Lung (tissue), 12 donors: ENCODE data around the gene TCEAL5. TPM values are rescaled to one million over a fixed set of nuclear protein-coding genes. Genes with fewer than 3 reads are reported as not detected.
A peak's percentile ranks its signal among the peaks of the same experiment; 100 is the strongest.
"Not testable (repeated sequence)": the region's sequence is repeated elsewhere in the genome, so short reads cannot be mapped to it uniquely, and the experiment has no call there.

ENCODE experiments used
- ATAC-seq: fragments of 200-7000 bp; cut with Tn5 transposase; one replicate; pipeline ENCODE4 v1.9.1; 2020; ENCODE audit warnings: moderate number of reproducible peaks; ENCODE audit not compliant: insufficient read depth, low FRiP score
- DNase-seq, 3 donors: peaks; one replicate each; pipeline ENCODE4 v3.0.0-alpha.2; 2013 to 2017
- H3K27ac ChIP-seq, 2 donors: one replicate each; pipeline ENCODE4 v1.5.1; 2013; ENCODE audit warnings: mild to moderate bottlenecking in 2 of 2, moderate library complexity in 2 of 2, control low read depth in 1 of 2, inconsistent platforms in 1 of 2, low read depth in 1 of 2, low read length in 1 of 2
- H3K27me3 ChIP-seq, 3 donors: one replicate each; pipeline ENCODE4 v1.5.1; 2013; ENCODE audit warnings: low read length in 2 of 3; ENCODE audit not compliant: control insufficient read depth in 3 of 3, insufficient read depth in 3 of 3
- H3K36me3 ChIP-seq, 4 donors: one replicate each; pipeline ENCODE4 v1.5.1; 2013; ENCODE audit warnings: low read length in 4 of 4, mild to moderate bottlenecking in 1 of 4, moderate library complexity in 1 of 4; ENCODE audit not compliant: control insufficient read depth in 4 of 4, insufficient read depth in 4 of 4
- H3K4me1 ChIP-seq, 5 donors: one replicate each; pipeline ENCODE4 v1.5.1; 2013; ENCODE audit warnings: low read length in 5 of 5, mild to moderate bottlenecking in 2 of 5, moderate library complexity in 1 of 5; ENCODE audit not compliant: control insufficient read depth in 5 of 5, insufficient read depth in 5 of 5
- H3K4me3 ChIP-seq: one replicate; pipeline ENCODE4 v1.5.1; 2013; ENCODE audit warnings: mild to moderate bottlenecking, control low read depth, moderate library complexity
- H3K9ac ChIP-seq, 2 donors: one replicate each; pipeline ENCODE4 v1.5.1; 2013; ENCODE audit warnings: low read length in 2 of 2, control low read depth in 1 of 2; ENCODE audit not compliant: insufficient read depth in 1 of 2
- H3K9me3 ChIP-seq, 4 donors: one replicate each; pipeline ENCODE4 v1.5.1; 2013; ENCODE audit warnings: low read length in 3 of 4, mild to moderate bottlenecking in 1 of 4, moderate library complexity in 1 of 4; ENCODE audit not compliant: control insufficient read depth in 4 of 4, insufficient read depth in 3 of 4
- WGBS, 2 donors: extraction: QIAGEN DNeasy Blood & Tissue Kit; methylation state at CpG; one replicate each; pipeline ENCODE4 v1.1.7; 2013; 5-methylcytosine and 5-hydroxymethylcytosine counted together
- polyA plus RNA-seq, 2 donors: library from polyadenylated mRNA; stranded (reverse); fragments of 200-250 nt; gene quantifications; one replicate each; pipeline ENCODE4 v1.2.1, GENCODE V29; 2013
- total RNA-seq, 2 donors: library from RNA; depleted of rRNA in 1 of 2; stranded (reverse); fragments of >200 nt in 1 of 2; gene quantifications; one replicate each; pipeline ENCODE4 v1.2.1, GENCODE V29; 2014 to 2021
- TF ChIP-seq, protein P1 (sequence below): IDR thresholded peaks from 2 replicates; pipeline ENCODE4 v1.5.1; 2012; ENCODE audit warnings: mild to moderate bottlenecking; ENCODE audit errors: control extremely low read depth, extremely low read depth
- donor health status: control.
- donor health status: control.
- donor health status: Bipolar disorder and iron deficiency.
- donor health status: healthy.
- donor health status: DM: yes; HTN: yes; CAD: no.

Gene TCEAL5
- total and polyA plus RNA-seq, 4 donors = 0.03 to 0.28 (median 0.12) TPM; not detected in 1

DNA sequence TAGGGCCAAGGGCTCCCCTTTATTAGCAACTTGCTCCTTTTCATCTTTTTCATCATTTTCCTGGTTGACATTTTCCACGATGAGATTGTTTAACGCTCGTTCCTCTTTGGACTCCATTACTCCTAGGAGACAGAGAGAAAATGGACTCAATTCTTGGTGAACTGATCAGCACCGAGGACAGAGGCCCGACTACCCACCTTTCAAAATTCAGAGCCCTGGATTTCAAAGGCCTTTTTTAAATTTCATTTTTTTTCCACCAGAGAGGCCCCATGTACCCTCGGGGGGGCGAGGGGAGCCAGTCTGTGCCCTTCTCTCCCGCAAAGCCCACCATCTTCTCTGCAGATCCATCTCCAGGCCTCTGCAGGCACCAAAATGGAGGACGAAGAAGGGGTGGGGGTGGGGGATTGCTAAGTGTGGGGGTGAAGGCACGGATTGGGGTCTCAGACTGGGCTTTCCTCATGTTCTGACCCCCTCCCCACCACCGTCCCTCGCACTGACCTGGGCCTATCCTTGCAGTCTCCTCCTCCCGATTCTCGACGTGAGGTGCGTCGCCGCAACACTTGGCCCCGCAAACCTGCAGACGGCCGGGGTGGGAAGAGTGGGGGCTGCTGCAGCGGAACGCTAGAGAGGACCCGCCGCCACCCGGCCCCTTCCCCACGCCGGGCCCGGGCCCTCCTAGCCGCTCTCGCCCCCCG is 33.5 kb upstream of the TCEAL5 start:
- TF ChIP-seq, protein P1, sequence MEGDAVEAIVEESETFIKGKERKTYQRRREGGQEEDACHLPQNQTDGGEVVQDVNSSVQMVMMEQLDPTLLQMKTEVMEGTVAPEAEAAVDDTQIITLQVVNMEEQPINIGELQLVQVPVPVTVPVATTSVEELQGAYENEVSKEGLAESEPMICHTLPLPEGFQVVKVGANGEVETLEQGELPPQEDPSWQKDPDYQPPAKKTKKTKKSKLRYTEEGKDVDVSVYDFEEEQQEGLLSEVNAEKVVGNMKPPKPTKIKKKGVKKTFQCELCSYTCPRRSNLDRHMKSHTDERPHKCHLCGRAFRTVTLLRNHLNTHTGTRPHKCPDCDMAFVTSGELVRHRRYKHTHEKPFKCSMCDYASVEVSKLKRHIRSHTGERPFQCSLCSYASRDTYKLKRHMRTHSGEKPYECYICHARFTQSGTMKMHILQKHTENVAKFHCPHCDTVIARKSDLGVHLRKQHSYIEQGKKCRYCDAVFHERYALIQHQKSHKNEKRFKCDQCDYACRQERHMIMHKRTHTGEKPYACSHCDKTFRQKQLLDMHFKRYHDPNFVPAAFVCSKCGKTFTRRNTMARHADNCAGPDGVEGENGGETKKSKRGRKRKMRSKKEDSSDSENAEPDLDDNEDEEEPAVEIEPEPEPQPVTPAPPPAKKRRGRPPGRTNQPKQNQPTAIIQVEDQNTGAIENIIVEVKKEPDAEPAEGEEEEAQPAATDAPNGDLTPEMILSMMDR = no peak
- 39 to 60% methylated on average over 7 to 32 of the region's 32 CpGs for WGBS, 2 donors
- ATAC-seq = no peak
- no peak for DNase-seq
- no peaks in the 10 kb centered on the region for H3K4me1 ChIP-seq
- peaks cover 2 to 34% (median 27%) of the 10 kb centered on the region in 3 donors for H3K27me3 ChIP-seq
- H3K9ac ChIP-seq = no peak overlapping the region
- peak overlapping the region; percentile 28 for H3K4me3 ChIP-seq
- no peaks in the 10 kb centered on the region for H3K36me3 ChIP-seq
- H3K27ac ChIP-seq = no peak overlapping the region
- no peaks in the 10 kb centered on the region for H3K9me3 ChIP-seq

DNA sequence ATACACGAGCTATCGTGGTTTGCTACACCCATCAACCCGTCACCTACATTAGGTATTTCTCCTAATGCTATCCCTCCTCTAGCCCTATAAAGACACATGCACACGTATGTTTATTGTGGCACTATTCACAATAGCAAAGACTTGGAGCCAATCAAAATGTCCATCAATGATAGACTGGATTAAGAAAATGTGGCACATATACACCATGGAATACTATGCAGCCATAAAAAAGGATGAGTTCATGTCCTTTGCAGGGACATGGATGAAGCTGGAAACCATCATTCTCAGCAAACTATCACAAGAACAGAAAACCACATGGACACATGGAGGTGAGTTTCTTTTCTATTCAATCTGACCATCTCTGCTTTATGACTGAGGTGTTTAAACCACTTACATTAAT is 29.1 kb upstream of the TCEAL5 start:
- ATAC-seq, H3K4me3 ChIP-seq, DNase-seq, H3K27ac ChIP-seq, H3K4me1 ChIP-seq, H3K36me3 ChIP-seq, H3K9ac ChIP-seq, H3K9me3 ChIP-seq: not testable (repeated sequence)
- WGBS, 2 donors = 83 to 99% methylated on average over 4 of the region's 4 CpGs
- peaks cover 2 to 33% (median 18%) of the 10 kb centered on the region in 3 donors for H3K27me3 ChIP-seq

DNA sequence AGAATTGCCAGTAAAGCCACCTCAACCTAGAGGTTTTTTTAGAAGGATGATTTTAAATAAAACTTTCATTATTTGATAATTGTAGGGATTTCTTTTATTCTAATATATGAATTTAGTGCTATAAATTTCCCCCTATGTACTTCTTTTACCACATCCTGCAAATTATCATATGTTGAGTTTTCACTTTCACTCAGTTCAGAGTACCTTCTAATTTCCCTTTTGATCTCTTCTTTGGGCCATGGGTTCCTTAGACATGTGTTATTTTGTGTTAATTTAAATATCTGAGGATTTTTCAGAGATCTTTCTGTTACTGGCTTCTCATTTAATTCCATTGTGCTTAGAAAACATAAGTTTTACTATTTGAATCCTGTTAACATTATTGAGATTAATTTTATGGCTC is 28.2 kb upstream of the TCEAL5 start:
- peaks cover 2 to 29% (median 17%) of the 10 kb centered on the region in 3 donors for H3K27me3 ChIP-seq
- no peaks in the 10 kb centered on the region for H3K36me3 ChIP-seq
- no peaks in the 10 kb centered on the region for H3K9me3 ChIP-seq
- H3K27ac ChIP-seq = no peak overlapping the region
- ATAC-seq (no peak), DNase-seq (no peak)
- no peak overlapping the region for H3K4me3 ChIP-seq
- no peak overlapping the region for H3K9ac ChIP-seq
- TF ChIP-seq, protein P1 = no peak
- no peaks in the 10 kb centered on the region for H3K4me1 ChIP-seq

DNA sequence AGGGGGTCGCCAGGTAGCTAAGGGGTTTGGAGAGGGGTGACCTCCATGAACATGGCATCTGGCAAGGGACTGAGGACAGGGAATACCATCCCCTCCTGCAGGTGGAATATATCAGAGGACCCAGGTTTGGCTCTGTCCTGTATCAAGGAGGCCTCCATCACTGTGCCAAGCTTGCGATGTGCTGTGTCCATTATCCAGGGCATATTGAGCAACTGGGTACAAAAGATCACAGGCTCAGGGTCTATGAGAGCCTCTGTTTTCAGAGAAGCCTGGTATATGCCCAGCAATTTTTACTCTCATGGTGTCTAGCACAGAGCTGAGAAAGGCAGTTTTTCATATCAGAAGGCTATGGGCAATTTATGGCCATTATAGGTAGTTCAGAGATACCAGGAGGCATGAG is 16.6 kb upstream of the TCEAL5 start:
- TF ChIP-seq, protein P1 = no peak
- no peak overlapping the region for H3K9ac ChIP-seq
- H3K4me3 ChIP-seq = no peak overlapping the region
- ATAC-seq (no peak), DNase-seq (no peak)
- H3K27me3 ChIP-seq = peaks cover 0 to 20% (median 2%) of the 10 kb centered on the region in 3 donors
- WGBS, 2 donors = 79 to 100% methylated on average over 2 of the region's 2 CpGs
- no peaks in the 10 kb centered on the region for H3K36me3 ChIP-seq
- H3K4me1 ChIP-seq = no peaks in the 10 kb centered on the region
- H3K27ac ChIP-seq = no peak overlapping the region
- H3K9me3 ChIP-seq = peaks cover 0 to 2% (median 0%) of the 10 kb centered on the region in 4 donors
